HG03039 (cell line): Measurements from ENCODE around the gene DCTN3.

Experiments used
- ATAC-seq: cut with Tn5 transposase; IDR thresholded peaks from one replicate; pipeline ENCODE4 v1.9.1; 2021; ENCODE audit warnings: mild to moderate bottlenecking, moderate library complexity; ENCODE audit not compliant: unreplicated experiment

Gene DCTN3

GRCh38 chr9:34575241-34575640 lies 45.1 kb downstream of the DCTN3 start:
- no peak for ATAC-seq

GRCh38 chr9:34574571-34574970 lies 45.7 kb downstream of the DCTN3 start:
- no peak for ATAC-seq

GRCh38 chr9:34573599-34574325 lies 46.5 kb downstream of the DCTN3 start:
- no peak for ATAC-seq

- no peak for ATAC-seq
These were observed 47.7 kb downstream of the DCTN3 start for GRCh38 chr9:34572628-34573027.

- no peak for ATAC-seq
These were observed 48.2 kb downstream of the DCTN3 start for GRCh38 chr9:34572092-34572491.

- ATAC-seq, result no peak
These were observed 48.8 kb downstream of the DCTN3 start for GRCh38 chr9:34571481-34571810.

- ATAC-seq, result no peak
These were observed 49.4 kb downstream of the DCTN3 start for GRCh38 chr9:34570809-34571480.

- ATAC-seq, result no peak
These were observed 49.9 kb downstream of the DCTN3 start for GRCh38 chr9:34570376-34570775.

- no peak for ATAC-seq
These were observed 51.5 kb downstream of the DCTN3 start for GRCh38 chr9:34568774-34569173.

- no peak for ATAC-seq
These were observed 52.2 kb downstream of the DCTN3 start for GRCh38 chr9:34568133-34568532.

GRCh38 chr9:34566972-34567371 lies 53.3 kb downstream of the DCTN3 start:
- ATAC-seq, result no peak

- ATAC-seq, result no peak
These were observed 54.0 kb downstream of the DCTN3 start for GRCh38 chr9:34566322-34566721.

GRCh38 chr9:34565856-34566255 lies 54.4 kb downstream of the DCTN3 start:
- ATAC-seq, result no peak

- no peak for ATAC-seq
These were observed 55.7 kb downstream of the DCTN3 start for GRCh38 chr9:34564617-34565016.
